Islet precursor cell (in vitro differentiated cells): ENCODE measurements around the gene SGCD.

Experiments
- DNase-seq: peaks from one replicate; pipeline ENCODE4 v3.0.0-alpha.2; 2018

Gene SGCD

GRCh38 chr5:156522651-156523529, 195.9 kb downstream of the SGCD start:
- no peak for DNase-seq

- DNase-seq = no peak
Observed at GRCh38 chr5:156523607-156524006, 196.6 kb downstream of the SGCD start.

DNA sequence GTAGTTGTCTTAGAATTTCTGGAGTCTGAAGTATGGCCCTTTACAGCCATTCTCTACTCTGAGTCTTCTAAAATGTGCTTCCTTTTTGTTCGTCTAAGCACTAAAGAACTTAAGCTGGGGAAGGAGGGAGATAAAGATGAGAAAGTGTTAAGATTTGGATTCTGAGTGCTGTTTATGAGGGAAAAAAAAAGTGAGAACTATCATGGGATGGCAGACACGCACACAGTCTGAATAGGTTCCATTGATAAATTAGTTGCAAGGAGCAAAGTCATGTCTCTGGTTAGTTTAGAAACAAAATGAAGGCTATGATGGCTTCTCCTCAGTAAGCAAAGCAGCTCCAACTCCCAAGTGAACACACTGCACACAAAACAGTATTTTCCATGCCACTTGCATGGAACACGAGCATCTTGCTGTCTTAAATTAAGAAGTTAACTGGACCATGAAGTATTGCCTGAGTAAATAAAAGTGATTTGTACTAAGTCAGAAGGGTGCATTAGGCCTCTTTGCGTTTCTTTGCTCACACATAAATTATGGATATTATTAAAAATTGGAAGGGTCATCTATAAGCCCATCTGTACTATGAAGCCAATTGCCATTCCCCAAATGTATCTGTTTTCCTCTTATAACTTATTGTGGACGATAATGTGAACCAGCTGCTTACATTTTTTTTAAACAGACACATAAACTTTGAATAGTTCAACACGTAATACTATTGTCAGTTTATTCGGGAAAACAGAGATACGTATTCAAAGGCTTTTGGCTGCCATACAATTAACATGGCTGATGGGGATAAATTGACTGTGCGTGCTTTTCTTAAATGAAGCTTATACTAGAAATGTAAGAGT, 199.3 kb downstream of the SGCD start:
- no peak for DNase-seq

- DNase-seq = no peak
Observed at GRCh38 chr5:156527611-156528010, 200.6 kb downstream of the SGCD start.

DNA sequence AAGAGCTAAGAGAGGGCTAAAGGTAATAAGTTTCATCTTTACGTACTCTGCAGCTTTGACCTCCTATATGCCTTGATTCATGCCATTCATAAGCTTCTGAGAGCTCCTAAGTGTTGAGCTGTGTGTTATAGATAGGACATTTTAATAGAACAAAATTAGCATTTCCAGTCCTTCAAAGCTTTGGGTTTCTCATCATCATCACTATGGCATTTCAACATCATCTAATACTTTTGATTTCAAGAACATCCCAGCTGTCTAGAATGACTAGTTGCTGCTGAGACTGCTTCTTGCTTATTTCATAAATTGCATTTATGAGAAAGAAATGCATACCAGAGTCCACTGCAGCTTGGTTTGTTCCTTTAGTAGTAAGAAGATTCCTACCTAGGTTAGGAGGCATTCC, 201.7 kb downstream of the SGCD start:
- no peak for DNase-seq

- DNase-seq = no peak
Observed at GRCh38 chr5:156529892-156530291, 202.9 kb downstream of the SGCD start.

- DNase-seq = no peak
Observed at GRCh38 chr5:156531199-156531598, 204.2 kb downstream of the SGCD start.

- no peak for DNase-seq
Observed at GRCh38 chr5:156532921-156533320, 206.0 kb downstream of the SGCD start.

DNA sequence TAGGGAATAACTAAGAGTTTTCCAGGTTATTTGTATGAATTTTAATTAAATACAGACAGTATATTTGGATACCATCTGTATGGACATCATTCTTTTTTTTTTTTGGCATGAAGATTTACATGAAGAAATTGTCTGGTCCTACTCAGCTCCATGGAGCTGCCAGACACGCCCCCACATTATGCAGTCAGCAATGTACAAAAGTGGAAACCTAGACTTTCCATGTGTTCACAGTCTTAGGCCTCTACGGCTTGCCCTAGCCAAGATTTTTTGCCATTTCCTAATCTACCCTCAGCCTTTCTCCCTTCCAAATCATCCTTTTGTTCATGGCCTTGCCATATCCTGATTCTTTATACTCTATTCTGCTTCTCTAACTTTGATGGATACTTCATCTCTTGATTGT, 207.1 kb downstream of the SGCD start:
- DNase-seq = no peak

GRCh38 chr5:156534906-156535485, 208.0 kb downstream of the SGCD start:
- DNase-seq = no peak

GRCh38 chr5:156540491-156540890, 213.5 kb downstream of the SGCD start:
- no peak for DNase-seq

DNA sequence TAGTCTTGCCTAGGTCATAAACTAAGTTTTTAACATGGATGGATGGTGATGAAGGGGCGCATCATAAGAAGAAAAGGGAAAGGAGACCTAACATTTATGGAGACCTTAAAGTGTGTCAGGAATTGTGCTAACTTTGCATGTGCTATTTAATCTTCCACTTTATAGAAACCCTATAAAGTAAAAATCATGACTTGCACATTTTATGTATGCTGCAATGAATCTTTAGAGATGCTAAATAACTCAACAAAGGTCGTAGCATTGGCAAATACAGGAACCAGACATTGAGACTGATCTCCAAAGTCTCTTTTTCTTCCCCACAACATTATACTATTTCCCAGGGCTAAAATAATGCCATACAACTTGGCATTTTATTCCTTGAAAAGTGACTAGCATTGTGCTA, 214.6 kb downstream of the SGCD start:
- no peak for DNase-seq

GRCh38 chr5:156543348-156544145, 216.6 kb downstream of the SGCD start:
- DNase-seq = peak; percentile 63

DNA sequence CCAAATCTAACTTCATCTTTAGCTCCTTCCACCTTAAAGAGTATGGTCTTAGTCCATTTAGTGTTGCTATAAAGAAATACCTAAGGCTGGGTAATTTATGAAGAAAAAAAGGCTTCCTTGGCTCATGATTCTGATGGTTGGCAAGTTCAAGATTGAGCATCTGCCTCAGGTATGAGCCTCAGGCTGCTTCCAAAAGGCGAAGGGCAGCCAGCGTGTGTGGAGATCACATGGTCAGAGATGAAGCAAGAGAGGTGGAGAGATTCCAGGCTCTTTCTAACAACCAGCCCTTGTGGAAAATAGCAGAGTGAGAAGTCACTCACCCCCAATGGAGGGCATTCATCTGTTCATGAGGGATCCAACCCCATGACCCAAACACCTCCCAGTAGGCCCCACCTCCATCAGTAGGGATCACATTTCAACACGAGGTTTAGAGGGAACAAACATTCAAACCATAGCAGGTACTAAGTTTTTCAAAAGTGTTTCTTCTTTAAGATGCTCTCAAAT, 225.9 kb downstream of the SGCD start:
- no peak for DNase-seq

GRCh38 chr5:156556666-156557406, 229.9 kb downstream of the SGCD start:
- DNase-seq = no peak

DNA sequence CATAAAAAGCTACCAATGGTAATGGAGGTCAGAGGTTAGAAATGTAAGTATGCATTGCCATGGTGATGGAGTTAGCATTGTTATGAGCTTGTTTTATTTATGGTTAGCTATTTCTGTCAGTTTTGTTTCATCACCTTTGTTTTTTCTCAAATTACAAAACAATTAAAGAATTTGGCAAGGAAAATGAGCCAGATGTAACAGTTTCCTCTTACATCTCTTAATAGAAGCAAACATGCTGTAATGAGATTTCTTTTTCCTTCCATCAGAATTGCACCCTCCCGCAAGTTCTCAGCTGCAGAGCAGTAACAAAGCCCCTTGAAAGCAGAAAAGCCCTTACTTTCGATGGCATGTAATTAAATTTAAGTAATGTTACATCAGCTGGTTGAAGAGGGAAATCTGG, 233.0 kb downstream of the SGCD start:
- no peak for DNase-seq

DNA sequence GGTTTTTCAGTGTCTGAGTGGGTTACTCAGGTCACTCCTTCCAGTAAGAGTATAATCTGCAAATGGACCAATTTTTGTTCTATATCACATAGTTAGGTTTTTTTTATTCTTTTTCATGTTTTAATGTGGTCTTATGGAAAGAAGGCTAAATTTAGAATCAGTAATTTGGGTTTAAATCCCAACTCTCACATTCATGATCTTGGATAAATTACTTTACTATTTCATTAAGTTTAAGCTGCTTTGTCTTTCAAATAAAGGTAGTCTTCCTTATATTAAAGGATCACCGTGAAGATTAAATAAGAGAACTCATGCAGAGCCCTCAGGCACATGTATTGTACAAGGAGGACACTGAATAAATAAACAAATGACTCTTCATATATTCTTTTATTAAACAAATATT, 234.7 kb downstream of the SGCD start:
- no peak for DNase-seq

DNA sequence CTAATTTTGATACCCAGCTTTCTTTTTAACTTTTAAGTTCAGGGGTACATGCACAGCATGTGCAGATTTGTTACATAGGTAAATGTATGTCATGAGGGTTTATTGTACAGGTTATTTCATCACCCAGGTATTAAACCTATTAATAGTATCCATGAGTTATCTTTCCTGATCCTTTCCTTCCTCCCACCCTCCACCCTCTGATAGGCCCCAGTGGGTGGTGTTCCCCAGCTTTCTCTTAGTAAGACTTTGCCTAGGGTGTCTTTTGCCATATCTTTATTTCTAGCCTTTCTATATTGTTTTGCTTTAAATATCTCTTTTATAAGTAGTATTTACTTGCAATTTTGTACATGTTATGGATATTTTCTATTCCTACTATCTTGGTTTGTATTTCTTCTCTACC, 243.7 kb downstream of the SGCD start:
- no peak for DNase-seq

GRCh38 chr5:156581725-156582124, 254.8 kb downstream of the SGCD start:
- no peak for DNase-seq

DNA sequence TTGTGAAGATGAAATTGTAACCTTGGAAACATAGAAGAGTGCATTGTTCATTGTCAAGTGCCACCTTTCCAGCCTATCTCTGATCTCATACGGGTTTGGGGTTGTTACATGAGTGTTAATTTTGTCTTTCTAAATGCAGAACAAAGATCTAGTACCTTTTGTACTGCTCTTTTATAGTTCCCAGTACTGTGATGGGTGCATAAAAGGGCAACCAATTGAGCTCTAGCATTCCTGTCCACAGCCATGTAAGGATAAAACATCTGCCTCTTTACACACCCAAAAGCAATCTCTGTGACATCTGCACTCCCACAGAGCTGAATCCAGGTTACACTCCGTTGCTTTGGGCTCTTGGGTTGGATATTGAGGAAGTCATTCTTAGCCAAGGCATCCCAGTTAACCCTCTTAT, 255.2 kb downstream of the SGCD start:
- no peak for DNase-seq

GRCh38 chr5:156584871-156585270, 257.9 kb downstream of the SGCD start:
- DNase-seq = no peak

- no peak for DNase-seq
Observed at GRCh38 chr5:156585999-156586398, 259.0 kb downstream of the SGCD start.
